Brain microvascular endothelial cell (primary cell): ENCODE results near the gene VAV2.

ENCODE experiments used
- DNase-seq: peaks from one replicate; pipeline ENCODE4 v3.0.0-alpha.2; 2020
- H3K27ac ChIP-seq: fragments of 250-450 bp; sonication (Bioruptor Pico); 2 replicates; pipeline ENCODE4 v1.5.1; 2020; ENCODE audit warnings: mild to moderate bottlenecking, moderate library complexity
- H3K27me3 ChIP-seq: fragments of 250-450 bp; sonication (Bioruptor Pico); replicated peaks from 2 replicates; pipeline ENCODE4 v1.5.1; 2020; ENCODE audit warnings: mild to moderate bottlenecking
- H3K36me3 ChIP-seq: fragments of 250-450 bp; sonication (Bioruptor Pico); replicated peaks from 2 replicates; pipeline ENCODE4 v1.5.1; 2020; ENCODE audit warnings: mild to moderate bottlenecking
- H3K4me3 ChIP-seq: 2 replicates; pipeline ENCODE4 v1.5.1; 2011; ENCODE audit warnings: low read depth, mild to moderate bottlenecking, control low read depth, low read length, moderate library complexity
- in situ Hi-C: cut with HindIII; loops from 2 replicates; pipeline ENCODE4 v1.10.0; 2017; ENCODE audit warnings: low sequenced_read_pairs, low pct_ligation_motif_present
- TF ChIP-seq, protein P1 (sequence below): IDR thresholded peaks from 2 replicates; pipeline ENCODE4 v1.5.1; 2011; ENCODE audit warnings: low read depth, mild to moderate bottlenecking, moderate library complexity, low read length, control low read depth, inconsistent platforms; ENCODE audit errors: missing control alignments

The VAV2 gene

DNA sequence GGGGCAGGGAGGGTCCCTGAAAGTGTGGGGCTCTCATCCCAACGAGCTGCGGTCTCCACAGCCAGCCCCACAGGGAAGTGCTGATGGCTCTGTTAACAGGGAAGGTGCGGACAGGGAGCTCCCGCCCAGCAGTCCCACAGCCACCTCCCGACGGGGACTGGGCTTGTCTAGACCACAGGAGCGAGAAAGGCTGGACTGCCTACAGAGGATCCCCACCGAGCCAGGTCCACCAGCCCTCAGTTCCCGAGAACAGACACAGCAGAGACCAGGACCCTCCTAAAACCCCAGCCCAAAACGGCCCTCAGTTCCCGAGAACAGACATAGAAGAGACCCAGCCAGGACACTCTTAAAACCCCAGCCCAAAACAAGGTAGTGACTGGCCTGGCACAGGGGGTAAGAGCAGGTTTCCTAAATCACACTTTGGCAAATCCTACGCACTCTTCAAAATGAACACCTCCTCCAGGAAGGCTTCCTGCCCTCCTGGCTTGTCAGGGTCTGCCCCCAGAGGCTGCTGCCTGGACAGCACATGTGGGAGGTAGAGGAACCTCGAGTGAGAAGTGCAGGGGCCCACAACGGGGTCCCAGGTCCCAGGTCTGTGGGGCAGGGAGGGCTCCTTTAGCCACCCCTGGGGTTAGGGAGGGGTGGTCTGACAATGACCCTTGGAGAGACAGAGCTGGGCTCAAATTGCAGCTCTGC, 167.9 kb downstream of the VAV2 start:
- TF ChIP-seq, protein P1, sequence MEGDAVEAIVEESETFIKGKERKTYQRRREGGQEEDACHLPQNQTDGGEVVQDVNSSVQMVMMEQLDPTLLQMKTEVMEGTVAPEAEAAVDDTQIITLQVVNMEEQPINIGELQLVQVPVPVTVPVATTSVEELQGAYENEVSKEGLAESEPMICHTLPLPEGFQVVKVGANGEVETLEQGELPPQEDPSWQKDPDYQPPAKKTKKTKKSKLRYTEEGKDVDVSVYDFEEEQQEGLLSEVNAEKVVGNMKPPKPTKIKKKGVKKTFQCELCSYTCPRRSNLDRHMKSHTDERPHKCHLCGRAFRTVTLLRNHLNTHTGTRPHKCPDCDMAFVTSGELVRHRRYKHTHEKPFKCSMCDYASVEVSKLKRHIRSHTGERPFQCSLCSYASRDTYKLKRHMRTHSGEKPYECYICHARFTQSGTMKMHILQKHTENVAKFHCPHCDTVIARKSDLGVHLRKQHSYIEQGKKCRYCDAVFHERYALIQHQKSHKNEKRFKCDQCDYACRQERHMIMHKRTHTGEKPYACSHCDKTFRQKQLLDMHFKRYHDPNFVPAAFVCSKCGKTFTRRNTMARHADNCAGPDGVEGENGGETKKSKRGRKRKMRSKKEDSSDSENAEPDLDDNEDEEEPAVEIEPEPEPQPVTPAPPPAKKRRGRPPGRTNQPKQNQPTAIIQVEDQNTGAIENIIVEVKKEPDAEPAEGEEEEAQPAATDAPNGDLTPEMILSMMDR, result no peak
- in situ Hi-C loops, result no loop called here
- no peak for DNase-seq
- H3K27me3 ChIP-seq, result no peaks in the 10 kb centered on the region
- no peaks in the 10 kb centered on the region for H3K36me3 ChIP-seq
- no peak overlapping the region for H3K4me3 ChIP-seq
- no peak overlapping the region for H3K27ac ChIP-seq

DNA sequence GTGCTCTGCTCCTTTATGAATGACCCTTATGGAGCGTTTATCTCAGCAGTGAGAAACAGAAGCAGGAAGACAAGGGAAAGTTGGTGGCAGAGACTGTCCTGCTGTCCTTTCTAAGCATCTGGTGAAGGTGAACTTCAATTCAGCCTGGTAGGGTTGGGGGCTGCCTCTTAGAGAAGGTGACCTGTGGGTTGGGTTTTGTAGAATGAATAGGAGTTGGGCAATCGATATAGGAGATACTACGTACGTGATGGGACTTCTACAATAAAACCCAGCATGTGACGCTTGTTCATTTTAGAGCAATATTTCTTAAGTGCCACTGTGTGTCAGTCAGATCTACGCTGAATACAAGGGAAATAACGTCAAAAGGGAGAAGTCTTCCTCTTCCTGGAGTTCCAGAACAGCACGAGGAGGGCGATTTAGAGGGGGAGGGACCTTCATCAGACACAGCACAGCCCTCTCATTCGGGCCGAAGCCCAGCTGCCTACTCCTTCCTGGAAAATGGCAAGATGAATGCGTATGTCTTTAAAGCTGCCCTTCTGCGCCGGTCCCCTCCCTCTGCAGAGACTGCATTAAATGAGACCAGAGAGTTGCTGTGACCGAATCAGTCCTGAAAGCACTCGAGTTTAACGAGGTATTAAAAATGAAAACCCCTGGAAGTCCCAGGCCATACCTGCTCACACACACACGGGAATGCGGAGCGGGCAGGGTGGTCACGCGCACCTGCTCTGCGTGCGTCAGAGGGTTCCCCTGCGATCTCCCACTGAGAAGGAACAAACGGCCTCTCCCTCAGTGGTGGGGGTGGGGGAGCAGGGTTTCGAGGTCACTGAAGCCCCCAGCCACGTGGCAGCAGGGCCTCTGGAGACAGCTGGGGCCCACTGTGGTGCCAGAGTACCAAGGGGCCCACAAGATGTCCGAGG, 168.7 kb downstream of the VAV2 start:
- H3K27ac ChIP-seq, result no peak overlapping the region
- DNase-seq, result no peak
- in situ Hi-C loops, result no loop called here
- H3K27me3 ChIP-seq, result no peaks in the 10 kb centered on the region
- H3K36me3 ChIP-seq, result no peaks in the 10 kb centered on the region
- H3K4me3 ChIP-seq, result no peak overlapping the region
- TF ChIP-seq, protein P1, result no peak

DNA sequence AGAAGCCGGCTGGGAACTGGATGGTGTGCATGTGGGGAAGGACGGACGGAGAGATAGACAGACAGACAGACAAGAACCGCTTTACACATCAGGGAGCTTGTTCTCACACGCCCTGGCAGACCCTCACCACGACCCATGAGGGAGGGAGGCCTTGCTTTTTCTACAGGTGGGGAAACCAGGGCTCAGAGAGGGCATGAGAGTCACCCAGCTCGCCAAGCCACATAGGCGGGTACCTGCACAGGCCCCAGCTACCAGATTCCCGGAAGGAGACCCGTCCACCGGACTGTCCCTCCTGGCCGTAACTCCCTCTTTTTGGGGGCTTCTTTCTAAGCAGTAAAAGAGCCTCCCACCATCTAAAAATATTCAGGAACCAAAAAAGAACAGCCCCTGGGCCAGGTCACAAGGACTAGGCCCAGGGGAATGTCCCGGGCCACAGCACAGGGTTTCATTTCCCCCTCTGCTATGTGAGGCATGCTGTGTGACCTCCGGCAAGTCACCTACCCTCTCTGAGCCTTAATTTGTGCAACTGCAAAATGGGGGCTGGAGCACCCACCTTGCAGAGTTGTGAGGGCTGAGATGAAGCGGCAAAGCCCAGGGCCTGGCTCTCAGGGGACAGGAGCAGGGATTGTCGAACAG, 169.6 kb downstream of the VAV2 start:
- TF ChIP-seq, protein P1, result no peak
- Histone ChIP-seq H3K27ac (no peak overlapping the region), H3K27me3 (no peaks in the 10 kb centered on the region), H3K36me3 (no peaks in the 10 kb centered on the region), H3K4me3 (no peak overlapping the region)
- in situ Hi-C loops, result no loop called here
- no peak for DNase-seq

DNA sequence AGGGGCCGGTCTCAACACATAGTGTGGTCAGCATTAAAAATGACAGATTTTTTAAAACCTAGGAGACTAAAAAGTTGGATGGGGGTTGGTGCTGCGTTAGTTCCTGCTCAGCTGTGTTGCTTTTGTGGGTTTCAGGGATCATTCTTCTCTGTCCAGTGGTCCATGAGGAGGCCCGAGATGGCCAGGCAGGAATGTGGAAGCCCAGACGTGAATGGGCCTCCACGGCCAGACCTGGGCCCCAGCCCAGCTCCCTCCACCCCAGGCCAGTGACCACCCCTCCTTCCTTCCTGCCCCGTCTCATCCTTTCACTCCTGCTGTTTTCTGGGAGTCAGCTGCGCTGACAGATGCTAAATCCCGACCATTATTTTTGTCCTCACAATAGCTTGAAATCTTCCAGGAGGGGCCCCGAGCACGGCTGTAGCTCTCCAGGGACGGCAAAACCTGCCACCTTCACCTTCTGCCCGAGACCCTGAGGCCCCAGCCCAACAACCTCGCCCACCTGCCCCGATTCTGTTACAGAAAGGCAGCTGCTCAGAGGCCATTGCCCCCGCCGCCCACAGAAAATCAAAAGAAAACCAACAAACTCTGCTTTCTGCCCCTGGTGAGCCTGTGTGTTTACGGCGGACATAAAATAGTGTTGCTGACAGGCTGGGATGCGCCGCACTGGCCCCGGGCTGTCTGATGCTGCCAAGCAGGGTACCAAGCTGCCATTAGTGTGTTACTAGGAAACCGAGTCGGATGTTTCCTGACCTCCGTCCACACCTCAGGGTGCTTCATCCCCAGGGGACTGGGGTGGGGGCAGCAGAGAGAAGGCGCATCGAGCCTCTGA, 170.3 kb downstream of the VAV2 start:
- Histone ChIP-seq H3K36me3 (no peaks in the 10 kb centered on the region), H3K27ac (no peak overlapping the region), H3K27me3 (no peaks in the 10 kb centered on the region), H3K4me3 (no peak overlapping the region)
- in situ Hi-C loops, result no loop called here
- DNase-seq, result no peak
- TF ChIP-seq, protein P1, result no peak

DNA sequence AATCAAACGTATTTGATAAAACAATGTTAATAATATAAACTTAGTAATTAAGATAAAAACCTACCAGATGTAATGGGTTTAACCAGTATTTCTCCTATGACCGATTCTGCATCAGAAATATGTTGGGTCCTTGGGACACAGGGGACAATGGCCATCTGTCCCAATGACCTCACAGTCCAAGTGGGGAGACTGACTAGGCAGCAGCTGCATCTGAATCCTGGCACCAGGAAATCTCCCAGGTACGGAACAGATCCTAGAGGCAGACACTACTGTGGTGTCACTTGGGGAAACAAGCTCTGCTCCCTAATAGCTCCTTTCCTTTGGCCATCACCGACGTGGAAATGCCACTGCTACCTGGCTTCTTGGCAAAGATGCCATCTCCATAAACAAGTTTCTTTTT, 172.2 kb downstream of the VAV2 start:
- Histone ChIP-seq H3K27ac (no peak overlapping the region), H3K4me3 (no peak overlapping the region), H3K36me3 (no peaks in the 10 kb centered on the region), H3K27me3 (no peaks in the 10 kb centered on the region)
- in situ Hi-C loops, result no loop called here
- TF ChIP-seq, protein P1, result no peak
- no peak for DNase-seq
